Activated CD8-positive, alpha-beta memory T cell treated with anti-CD3 and anti-CD28 coated beads, Interleukin-2, amount 50 U/mL, for 24 hours (primary cell): ENCODE results near the gene RAP1GAP2.

Experiments used
- DNase-seq: peaks from one replicate; pipeline ENCODE4 v3.0.0-alpha.2; 2020; ENCODE audit errors: extremely low read depth

RAP1GAP2 gene

DNA sequence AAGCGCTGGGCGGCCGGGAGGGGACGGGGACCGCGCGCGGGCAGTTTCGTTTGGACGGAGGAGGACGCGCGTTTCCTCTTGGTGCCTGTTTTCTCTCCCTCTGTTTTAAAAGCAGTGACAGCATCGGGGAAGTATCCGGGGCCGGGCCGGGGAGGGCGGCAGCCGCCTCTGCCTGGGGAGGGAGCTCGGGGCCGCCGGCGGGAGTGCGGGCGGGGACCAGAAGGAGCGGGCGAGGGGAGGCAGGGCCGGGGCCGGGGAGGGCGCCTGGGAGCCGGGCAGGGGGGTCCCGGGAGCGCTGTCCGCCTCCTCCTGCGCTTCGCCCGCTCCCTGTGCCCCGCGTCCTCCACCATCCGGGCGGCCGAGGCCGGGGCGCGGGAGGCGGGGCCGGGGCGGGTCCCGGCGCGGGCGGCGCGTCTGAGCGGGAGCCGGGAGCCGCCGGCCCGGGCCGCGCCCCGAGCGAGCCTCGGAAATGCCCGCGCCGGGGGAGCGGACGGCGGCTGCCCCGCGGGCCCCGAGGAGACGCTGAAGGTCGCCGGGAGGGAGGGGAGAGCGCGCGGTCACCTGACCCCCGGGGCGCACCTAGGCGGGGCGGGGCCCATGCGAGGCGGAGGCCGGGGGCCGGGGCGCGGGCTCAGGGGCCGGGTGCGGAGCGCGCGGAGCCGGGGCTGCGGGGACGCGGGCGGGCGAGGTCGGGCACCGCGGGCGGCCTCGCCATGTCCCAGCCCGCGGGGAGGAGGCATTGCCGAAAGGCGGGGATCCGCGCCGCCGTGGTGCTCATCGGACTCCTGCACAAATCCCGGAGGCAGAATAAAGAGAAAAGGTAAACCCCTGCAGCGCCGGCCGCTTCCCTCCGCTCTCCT is 57.3 kb downstream of the RAP1GAP2 start:
- DNase-seq = no peak

DNA sequence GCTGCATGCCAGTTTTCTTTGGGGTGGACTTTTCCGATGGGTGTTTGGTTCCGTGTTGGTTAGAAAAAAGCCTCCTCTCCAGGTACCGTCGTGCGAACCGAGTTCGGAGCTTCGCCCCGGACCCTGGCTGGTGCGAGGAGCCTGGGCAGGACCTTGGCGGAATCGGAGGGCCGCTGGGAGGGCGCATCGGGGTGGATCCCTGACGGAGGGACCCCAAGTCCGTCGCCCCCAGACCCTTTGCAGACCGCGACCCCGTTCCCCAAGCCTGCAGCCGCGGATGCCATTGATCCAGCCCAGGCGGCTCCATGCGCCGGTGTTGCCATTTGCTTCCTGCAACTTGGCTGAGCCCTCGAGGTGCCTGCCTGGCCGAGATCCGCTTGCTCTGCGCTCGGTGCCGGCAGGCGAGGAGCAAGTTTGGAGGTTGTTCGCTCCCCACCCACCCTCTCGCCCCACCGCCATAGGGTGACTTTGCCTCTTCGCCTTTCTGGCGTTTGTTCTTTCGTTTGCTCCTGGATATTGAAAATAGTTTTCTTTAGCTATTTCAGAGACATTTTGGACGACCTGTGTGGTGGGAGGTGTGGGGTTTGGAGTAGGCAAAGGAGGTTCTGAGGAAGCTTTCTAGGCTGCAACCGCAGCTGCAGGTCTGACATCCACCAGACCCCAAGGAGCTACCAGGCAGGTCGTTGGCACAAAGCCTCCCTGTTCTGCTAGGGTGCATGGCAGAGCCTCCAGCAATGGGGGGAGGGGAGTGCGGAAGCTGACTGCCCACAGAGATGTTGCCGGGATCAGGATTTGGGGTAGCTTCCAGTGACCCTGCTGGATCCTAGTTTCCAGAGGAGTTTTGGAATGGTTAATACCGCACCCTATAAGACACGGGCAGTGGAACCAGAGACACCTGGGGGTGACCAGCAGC is 58.2 kb downstream of the RAP1GAP2 start:
- DNase-seq = no peak

DNA sequence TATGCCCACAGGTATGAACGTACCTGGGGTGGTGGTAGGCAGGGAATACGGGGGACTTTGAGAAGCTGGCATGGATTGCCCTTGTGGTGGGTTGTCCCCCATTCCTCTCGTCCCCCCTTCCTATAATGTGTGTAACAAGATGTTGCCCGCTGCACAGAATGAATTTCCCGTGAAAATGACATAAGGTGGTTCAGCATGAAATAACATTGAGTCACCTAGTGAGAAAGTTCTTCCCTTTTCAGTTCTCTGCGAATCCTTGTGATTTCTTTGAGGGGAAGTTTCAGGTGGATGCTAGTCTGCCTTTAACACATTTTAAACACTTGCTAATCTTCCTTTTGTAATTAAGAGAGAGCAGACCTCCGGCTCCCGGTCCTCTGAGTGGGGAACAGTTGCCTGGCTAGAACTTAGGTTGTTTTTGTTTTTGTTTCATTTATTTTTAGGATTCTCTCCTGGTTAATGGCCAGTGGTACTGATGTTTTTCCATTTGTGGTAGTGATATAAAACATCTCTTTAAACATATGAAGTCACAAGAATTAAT is 58.9 kb downstream of the RAP1GAP2 start:
- no peak for DNase-seq

DNA sequence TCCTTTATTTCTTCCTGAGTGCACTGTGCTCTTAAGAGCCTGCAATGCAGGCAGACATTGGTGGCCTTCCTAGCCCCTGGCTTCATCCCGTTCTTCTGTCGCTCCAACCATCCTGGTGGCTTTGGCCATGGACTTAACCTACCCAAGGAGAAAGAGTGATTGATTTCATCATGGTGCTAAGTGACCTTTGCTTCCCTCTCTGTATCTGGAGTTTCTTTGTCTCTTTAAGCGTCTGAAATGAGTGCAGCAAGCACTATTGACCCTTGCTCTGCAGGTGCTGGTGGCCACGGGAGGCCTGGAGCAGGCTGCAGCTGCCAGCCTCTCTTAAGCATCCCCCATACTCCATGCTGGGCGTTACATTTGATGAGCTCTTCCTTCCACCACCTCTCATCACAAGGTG is 60.5 kb downstream of the RAP1GAP2 start:
- no peak for DNase-seq

- no peak for DNase-seq
These were observed 63.8 kb downstream of the RAP1GAP2 start for GRCh38 chr17:2860045-2860444.

GRCh38 chr17:2860883-2861282 is 64.6 kb downstream of the RAP1GAP2 start:
- no peak for DNase-seq

DNA sequence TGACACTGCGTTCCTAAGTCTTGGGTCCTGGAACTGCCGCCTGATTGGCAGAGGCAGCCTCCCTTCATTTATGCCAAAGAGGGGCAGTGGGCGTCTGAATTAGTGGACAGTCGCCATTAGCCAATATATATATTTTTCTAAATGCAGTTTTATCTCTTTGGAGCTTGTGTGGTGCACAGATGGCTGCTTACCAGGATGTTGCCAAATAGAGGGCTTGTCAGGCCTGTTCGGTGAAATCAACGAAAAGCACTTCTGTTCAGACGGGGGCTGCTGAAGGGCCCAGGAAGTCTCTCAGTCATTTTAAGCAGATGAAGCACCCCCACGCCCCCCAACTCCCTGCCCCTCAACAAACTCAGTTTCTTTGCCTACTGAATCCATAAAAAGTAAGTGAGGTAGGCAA is 66.0 kb downstream of the RAP1GAP2 start:
- no peak for DNase-seq

DNA sequence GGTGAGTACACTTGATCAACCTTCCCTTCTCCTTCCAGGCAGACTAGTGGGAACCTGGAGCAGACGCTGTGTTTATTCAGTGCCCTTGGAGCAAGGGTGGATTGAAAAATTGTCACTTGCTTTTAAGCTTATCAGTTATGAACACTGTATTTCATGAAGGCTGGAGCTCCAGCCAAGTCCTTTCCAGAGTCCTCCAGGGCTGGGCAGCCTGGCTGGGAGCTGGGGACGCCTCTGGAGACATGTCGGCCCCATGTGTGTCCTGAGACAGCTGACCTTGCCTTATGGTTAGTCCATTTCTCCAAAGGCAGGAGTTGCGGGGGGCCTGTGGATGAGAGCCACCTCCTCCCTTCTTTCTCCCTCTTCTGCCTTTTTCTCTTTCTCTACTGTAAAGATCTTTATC is 67.0 kb downstream of the RAP1GAP2 start:
- DNase-seq = no peak

DNA sequence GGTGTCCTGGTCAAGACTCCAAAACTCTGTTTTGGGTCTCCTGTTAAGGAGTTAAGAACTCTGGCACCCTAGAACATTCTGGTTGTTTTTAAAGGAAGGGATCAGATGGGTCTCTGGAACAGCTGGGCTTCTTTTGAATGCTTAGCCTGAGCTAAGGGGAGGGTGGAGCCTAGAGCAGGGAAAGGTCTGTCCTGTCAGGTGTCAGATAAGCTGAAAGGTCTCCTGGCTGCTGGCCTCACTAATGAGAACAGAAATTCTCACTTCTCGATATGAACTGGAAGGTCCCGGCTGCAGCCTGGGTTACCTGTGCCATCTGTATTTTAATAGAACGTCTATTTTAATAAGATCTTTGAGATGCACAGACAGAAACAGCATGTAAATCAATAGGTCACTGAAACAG is 69.0 kb downstream of the RAP1GAP2 start:
- no peak for DNase-seq

GRCh38 chr17:2867441-2868424 is 71.5 kb downstream of the RAP1GAP2 start:
- DNase-seq = no peak

DNA sequence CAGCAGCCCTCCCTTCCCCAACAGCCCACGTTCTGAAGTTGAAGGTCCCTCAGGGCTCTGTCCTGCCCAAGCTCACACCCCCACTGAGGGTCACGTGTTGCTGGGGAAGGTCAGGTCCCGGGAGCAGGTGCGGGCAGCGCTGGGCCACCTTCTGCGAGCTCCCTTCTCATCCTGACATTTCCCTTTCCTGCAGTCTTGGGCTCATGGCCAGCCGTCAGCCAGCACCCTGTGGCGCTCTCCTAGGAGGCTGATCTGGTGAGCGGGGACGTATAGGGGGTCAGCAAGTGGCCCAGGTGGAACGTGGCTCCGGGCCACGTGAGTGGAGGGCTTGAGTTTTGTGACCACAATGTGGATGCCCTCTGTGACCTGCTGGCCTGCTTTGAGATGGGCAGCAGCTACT is 73.4 kb downstream of the RAP1GAP2 start:
- DNase-seq = no peak

DNA sequence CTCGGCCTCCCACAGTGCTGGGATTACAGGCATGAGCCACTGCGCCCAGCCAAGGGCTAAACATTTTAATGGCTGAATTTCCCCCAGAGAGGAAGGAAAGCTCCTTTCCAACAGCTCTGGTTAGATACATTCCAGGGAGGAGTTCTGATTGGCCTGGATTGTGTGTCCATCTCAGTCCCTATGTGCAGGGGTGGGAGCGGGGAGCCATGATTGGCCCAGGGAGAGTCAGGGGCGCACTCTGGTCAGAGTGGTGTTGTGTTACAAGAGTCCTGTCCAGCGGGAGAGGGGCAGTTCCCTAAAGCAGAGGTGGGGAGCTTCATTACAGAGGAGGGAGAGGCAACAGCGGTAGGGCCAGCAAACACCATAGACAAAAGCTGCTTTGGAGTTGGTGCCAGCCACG is 75.0 kb downstream of the RAP1GAP2 start:
- DNase-seq = no peak

DNA sequence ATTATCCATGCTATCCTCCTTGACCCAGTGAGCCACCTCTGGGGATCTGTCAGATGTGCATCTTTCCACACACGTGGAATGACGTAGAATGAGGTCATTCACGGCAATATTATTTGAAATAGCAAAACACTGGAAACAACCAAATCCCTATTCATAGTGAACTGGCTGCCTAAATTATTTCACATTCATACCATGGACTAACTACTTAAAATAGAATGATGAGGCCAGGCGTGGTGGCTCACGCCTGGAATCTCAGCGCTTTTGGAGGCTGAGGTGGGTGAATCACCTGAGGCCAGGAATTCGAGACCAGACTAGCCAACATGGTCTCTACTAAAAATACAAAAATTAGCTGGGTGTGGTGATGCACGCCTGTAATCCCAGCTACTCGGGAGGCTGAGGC is 75.5 kb downstream of the RAP1GAP2 start:
- DNase-seq = no peak

DNA sequence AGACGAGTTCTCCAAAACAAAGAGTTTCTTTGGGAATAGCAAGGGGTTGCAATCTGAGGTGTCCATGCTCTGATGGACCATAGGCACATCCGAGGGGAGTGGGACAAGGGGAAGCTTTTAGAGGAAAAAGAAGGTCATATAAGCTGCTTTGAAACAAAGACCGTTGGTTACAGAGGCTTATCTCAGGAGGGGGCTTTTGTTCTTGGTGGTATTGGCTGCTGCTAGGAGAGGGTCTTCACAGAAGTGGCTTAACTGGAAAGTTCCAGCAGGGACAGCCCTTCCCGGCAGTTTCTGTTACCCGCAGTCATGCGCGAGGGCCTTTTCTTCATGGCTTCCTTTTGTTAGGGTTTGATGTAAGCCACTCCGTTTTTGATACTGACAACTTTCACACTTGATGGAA is 76.0 kb downstream of the RAP1GAP2 start:
- DNase-seq = no peak

GRCh38 chr17:2874189-2874686 is 78.0 kb downstream of the RAP1GAP2 start:
- DNase-seq = no peak

DNA sequence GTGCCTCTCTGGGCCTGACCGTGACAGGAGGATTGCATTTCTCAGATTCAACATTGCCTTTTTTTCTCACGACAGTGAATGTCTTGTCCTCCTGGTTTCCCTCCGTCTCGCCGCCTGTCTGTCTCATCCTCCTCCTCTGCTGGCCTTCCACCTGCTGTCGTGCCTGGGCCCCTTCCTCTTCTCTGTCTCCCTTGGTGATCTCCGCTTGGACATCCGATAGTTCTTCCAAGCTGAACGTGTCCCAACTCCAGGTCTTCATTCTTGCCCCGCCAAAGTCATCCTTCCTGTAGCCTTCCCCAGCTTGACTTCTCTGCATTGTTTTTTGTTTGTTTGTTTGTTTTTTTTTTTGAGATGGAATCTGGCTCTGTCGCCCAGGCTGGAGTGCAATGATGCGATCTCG is 79.4 kb downstream of the RAP1GAP2 start:
- no peak for DNase-seq

- no peak for DNase-seq
These were observed 80.2 kb downstream of the RAP1GAP2 start for GRCh38 chr17:2876467-2876866.

GRCh38 chr17:2878751-2879254 is 82.6 kb downstream of the RAP1GAP2 start:
- DNase-seq = no peak

GRCh38 chr17:2880050-2880449 is 83.8 kb downstream of the RAP1GAP2 start:
- DNase-seq = no peak

GRCh38 chr17:2881295-2881694 is 85.1 kb downstream of the RAP1GAP2 start:
- DNase-seq = no peak
